ENCODE measurements around the gene STARD9. TPM values are rescaled to one million over a fixed set of nuclear protein-coding genes. Genes with fewer than 3 reads are reported as not detected.
"Not testable (repeated sequence)": the region's sequence is repeated elsewhere in the genome, so short reads cannot be mapped to it uniquely, and the experiment has no call there.

The STARD9 gene
- polyA plus RNA-seq, 3 donors: 8.9 to 16.1 (median 10.3) TPM

- peak in 1 of 11 donors; percentile 9 for DNase-seq (ENCODE audit: extremely low read depth in 1 of 11, low read depth in 9 of 11, low spot score in 4 of 11)
Measured at GRCh38 chr15:42736178-42736792, 160.9 kb downstream of the STARD9 start.

- DNase-seq (ENCODE audit: extremely low read depth in 1 of 11, low read depth in 9 of 11, low spot score in 4 of 11): peak; percentile 53 to 83 (median 77)
Measured at GRCh38 chr15:42736793-42737528, 161.6 kb downstream of the STARD9 start, which contains the start of gene CDAN1. TSS of gene CDAN1 (minus strand) at chr15:42737128. CDS start at chr15:42737102, 26 bp downstream.

GRCh38 chr15:42737529-42738328, 162.3 kb downstream of the STARD9 start:
- DNase-seq (ENCODE audit: extremely low read depth in 1 of 11, low read depth in 9 of 11, low spot score in 4 of 11): no peak

- no peak for DNase-seq (ENCODE audit: extremely low read depth in 1 of 11, low read depth in 9 of 11, low spot score in 4 of 11)
Measured at GRCh38 chr15:42741710-42742109, 166.3 kb downstream of the STARD9 start.

GRCh38 chr15:42742149-42742548, 166.7 kb downstream of the STARD9 start:
- no peak for DNase-seq (ENCODE audit: extremely low read depth in 1 of 11, low read depth in 9 of 11, low spot score in 4 of 11)

- no peak for DNase-seq (ENCODE audit: extremely low read depth in 1 of 11, low read depth in 9 of 11, low spot score in 4 of 11)
Measured at GRCh38 chr15:42744195-42744594, 168.8 kb downstream of the STARD9 start.

- no peak for DNase-seq (ENCODE audit: extremely low read depth in 1 of 11, low read depth in 9 of 11, low spot score in 4 of 11)
Measured at GRCh38 chr15:42749266-42749665, 173.9 kb downstream of the STARD9 start.

GRCh38 chr15:42750306-42750705, 174.9 kb downstream of the STARD9 start:
- DNase-seq (ENCODE audit: extremely low read depth in 1 of 11, low read depth in 9 of 11, low spot score in 4 of 11): no peak

GRCh38 chr15:42759093-42759492, 183.7 kb downstream of the STARD9 start:
- no peak for DNase-seq (ENCODE audit: extremely low read depth in 1 of 11, low read depth in 9 of 11, low spot score in 4 of 11)

GRCh38 chr15:42760759-42761158, 185.4 kb downstream of the STARD9 start:
- no peak for DNase-seq (ENCODE audit: extremely low read depth in 1 of 11, low read depth in 9 of 11, low spot score in 4 of 11)

- not testable (repeated sequence) for DNase-seq (ENCODE audit: extremely low read depth in 1 of 11, low read depth in 9 of 11, low spot score in 4 of 11)
Measured at GRCh38 chr15:42761813-42762212, 186.4 kb downstream of the STARD9 start.

GRCh38 chr15:42764154-42764731, 188.8 kb downstream of the STARD9 start:
- DNase-seq (ENCODE audit: extremely low read depth in 1 of 11, low read depth in 9 of 11, low spot score in 4 of 11): not testable (repeated sequence)

GRCh38 chr15:42766109-42766508, 190.7 kb downstream of the STARD9 start:
- not testable (repeated sequence) for DNase-seq (ENCODE audit: extremely low read depth in 1 of 11, low read depth in 9 of 11, low spot score in 4 of 11)

Other genes starting within 250 kb of the STARD9 start
- 10 to 100 TPM; 24.2 to 35.0 (median 29.7) TPM for gene CAPN3, start 216.1 kb upstream of the STARD9 start, polyA plus RNA-seq (ENCODE audit: insufficient read length in 3 of 3)
- 10 to 100 TPM; 47.9 to 53.1 (median 51.5) TPM for gene ZNF106, start 84.5 kb upstream of the STARD9 start, polyA plus RNA-seq (ENCODE audit: insufficient read length in 3 of 3)
- gene SNAP23, start 80.0 kb upstream of the STARD9 start, polyA plus RNA-seq (ENCODE audit: insufficient read length in 3 of 3): 100 to 1,000 TPM in 2 of 3 donors, 10 to 100 TPM in 1; 93.8 to 118 (median 107) TPM
- gene LRRC57, start 26.8 kb upstream of the STARD9 start, polyA plus RNA-seq (ENCODE audit: insufficient read length in 3 of 3): 10 to 100 TPM; 20.4 to 22.1 (median 20.8) TPM
- gene HAUS2, start 26.8 kb upstream of the STARD9 start, polyA plus RNA-seq (ENCODE audit: insufficient read length in 3 of 3): 10 to 100 TPM; 20.0 to 25.6 (median 22.3) TPM
- 10 to 100 TPM; 16.6 to 19.3 (median 19.3) TPM for gene CDAN1, start 161.5 kb downstream of the STARD9 start, polyA plus RNA-seq (ENCODE audit: insufficient read length in 3 of 3)